Brain microvascular endothelial cell (primary cell): ENCODE results near the gene CR2.

Experiments
- DNase-seq: peaks from one replicate; pipeline ENCODE4 v3.0.0-alpha.2; 2020
- H3K27ac ChIP-seq: fragments of 250-450 bp; sonication (Bioruptor Pico); 2 replicates; pipeline ENCODE4 v1.5.1; 2020; ENCODE audit warnings: mild to moderate bottlenecking, moderate library complexity
- H3K27me3 ChIP-seq: fragments of 250-450 bp; sonication (Bioruptor Pico); replicated peaks from 2 replicates; pipeline ENCODE4 v1.5.1; 2020; ENCODE audit warnings: mild to moderate bottlenecking
- H3K36me3 ChIP-seq: fragments of 250-450 bp; sonication (Bioruptor Pico); replicated peaks from 2 replicates; pipeline ENCODE4 v1.5.1; 2020; ENCODE audit warnings: mild to moderate bottlenecking
- H3K4me3 ChIP-seq: 2 replicates; pipeline ENCODE4 v1.5.1; 2011; ENCODE audit warnings: low read depth, mild to moderate bottlenecking, control low read depth, low read length, moderate library complexity
- in situ Hi-C: cut with HindIII; loops from 2 replicates; pipeline ENCODE4 v1.10.0; 2017; ENCODE audit warnings: low sequenced_read_pairs, low pct_ligation_motif_present
- TF ChIP-seq, protein P1 (sequence below): IDR thresholded peaks from 2 replicates; pipeline ENCODE4 v1.5.1; 2011; ENCODE audit warnings: low read depth, mild to moderate bottlenecking, moderate library complexity, low read length, control low read depth, inconsistent platforms; ENCODE audit errors: missing control alignments

Gene CR2

DNA sequence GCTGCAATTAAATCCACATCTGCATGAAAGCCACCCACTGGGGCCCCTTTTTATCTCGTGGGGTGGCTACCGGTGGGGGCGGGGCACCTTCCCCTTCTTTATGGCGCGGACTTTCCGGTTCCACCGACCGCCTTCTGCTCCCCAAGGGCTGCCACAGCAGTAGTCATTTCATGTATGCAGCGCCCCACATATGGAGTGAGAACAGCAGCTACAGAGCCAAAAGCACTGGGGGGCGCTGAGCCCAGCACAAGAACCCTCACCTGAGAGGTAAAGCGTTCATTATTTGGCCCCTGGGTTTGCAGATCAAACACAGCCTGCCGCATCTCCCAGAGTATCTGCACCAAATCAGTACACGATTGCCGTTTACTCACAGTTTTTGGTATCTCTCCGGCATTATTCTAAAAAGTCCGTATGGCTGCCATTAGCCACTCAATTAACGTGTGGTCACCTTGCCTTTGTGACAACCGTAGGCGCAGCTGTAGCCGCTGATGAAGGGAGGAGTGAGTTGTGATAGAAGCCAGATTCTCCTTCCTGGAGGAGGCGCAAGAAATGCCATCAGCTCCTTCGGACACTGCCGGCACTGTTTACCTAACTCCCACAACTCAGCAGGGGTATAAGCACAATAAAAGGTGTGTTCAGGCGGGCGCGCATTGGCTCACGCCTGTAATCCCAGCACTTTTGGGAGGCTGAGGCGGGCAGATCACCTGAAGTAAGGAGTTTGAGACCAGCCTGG lies 30.4 kb upstream of the CR2 start:
- no peak for DNase-seq
- in situ Hi-C loops, result loop anchor here (25.0 kb wide), 1 partner anchor 336 kb away; the partner anchor contains the start of gene C4BPB
- TF ChIP-seq, protein P1, sequence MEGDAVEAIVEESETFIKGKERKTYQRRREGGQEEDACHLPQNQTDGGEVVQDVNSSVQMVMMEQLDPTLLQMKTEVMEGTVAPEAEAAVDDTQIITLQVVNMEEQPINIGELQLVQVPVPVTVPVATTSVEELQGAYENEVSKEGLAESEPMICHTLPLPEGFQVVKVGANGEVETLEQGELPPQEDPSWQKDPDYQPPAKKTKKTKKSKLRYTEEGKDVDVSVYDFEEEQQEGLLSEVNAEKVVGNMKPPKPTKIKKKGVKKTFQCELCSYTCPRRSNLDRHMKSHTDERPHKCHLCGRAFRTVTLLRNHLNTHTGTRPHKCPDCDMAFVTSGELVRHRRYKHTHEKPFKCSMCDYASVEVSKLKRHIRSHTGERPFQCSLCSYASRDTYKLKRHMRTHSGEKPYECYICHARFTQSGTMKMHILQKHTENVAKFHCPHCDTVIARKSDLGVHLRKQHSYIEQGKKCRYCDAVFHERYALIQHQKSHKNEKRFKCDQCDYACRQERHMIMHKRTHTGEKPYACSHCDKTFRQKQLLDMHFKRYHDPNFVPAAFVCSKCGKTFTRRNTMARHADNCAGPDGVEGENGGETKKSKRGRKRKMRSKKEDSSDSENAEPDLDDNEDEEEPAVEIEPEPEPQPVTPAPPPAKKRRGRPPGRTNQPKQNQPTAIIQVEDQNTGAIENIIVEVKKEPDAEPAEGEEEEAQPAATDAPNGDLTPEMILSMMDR, result no peak

DNA sequence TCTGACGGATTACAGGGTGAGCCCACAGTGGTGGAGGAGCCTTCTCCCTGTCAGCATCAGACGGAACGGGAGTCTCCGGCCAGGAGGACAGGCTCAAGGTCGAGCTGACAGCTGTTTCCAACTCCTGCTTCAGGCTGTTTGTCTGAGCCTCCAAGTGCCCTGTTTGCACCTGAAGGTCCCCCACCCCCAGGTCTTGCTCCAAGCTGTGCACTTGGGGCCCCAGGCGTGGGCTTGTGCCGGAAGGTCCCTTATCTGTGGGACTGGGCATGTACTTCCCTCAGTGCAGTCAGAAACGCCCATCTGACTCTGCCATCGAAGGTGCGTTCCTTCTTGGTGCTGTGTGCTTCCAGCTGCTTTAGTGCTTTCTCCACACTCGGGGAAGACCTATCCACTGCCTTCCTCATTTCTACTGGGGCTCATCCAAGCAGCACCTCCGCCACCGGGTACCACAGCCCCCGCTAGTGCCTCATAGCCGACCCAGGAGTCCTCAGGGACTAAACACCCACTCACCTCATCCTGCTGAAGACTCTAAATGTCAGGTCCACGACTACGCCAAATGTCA lies 29.5 kb upstream of the CR2 start:
- in situ Hi-C loops, result loop anchor here (25.0 kb wide), 1 partner anchor 337 kb away; the partner anchor contains the start of gene C4BPB

More for the DNA sequence above, 30.4 kb upstream of the CR2 start:
- no peak overlapping the region for H3K27ac ChIP-seq
- H3K27me3 ChIP-seq, result peaks cover 4% of the 10 kb centered on the region
- no peak overlapping the region for H3K4me3 ChIP-seq
- H3K36me3 ChIP-seq, result no peaks in the 10 kb centered on the region

DNA sequence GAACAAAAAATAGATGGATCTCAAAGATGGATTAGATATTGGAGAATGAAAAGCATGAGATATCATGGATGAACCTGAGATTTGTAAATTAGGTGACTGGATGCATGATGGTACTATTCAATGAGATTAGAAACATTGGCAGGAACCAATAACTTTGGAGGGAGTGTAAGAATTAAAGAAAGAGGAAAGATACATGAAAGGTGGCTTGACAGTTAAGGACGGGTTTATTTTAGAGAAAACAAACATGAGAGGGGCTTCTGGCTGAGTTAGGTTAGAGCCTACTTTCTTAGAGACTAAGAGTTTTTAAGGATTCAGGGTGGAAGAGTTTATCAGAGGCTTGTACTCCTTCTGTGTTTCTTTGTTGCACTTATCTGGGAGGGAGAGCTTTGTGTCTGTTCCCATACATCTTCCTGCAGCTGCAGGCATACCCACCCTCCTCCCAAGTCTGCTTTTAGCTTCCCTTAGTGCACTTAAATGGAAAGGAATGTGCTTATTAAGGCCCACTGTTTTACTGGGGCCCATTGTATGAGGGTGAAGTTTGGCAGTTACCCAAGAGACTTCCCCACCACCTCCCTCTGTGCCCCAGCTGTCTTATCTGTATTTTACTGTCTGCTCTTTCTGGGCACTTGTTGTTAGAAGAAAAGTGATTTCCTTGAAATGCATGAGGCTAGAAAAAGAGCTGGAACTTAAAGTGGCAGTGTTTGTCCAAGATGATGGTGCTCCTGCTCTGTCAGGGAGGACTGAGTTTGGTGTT lies 26.1 kb upstream of the CR2 start:
- peaks cover 3% of the 10 kb centered on the region for H3K27me3 ChIP-seq
- H3K27ac ChIP-seq, result no peak overlapping the region
- DNase-seq, result no peak
- no peak overlapping the region for H3K4me3 ChIP-seq
- TF ChIP-seq, protein P1, result no peak
- H3K36me3 ChIP-seq, result no peaks in the 10 kb centered on the region
- in situ Hi-C loops, result no loop called here

More for the DNA sequence above, 29.5 kb upstream of the CR2 start:
- H3K27ac ChIP-seq, result no peak overlapping the region
- H3K27me3 ChIP-seq, result peaks cover 3% of the 10 kb centered on the region
- TF ChIP-seq, protein P1, result no peak
- H3K36me3 ChIP-seq, result no peaks in the 10 kb centered on the region
- no peak overlapping the region for H3K4me3 ChIP-seq
- DNase-seq, result no peak

DNA sequence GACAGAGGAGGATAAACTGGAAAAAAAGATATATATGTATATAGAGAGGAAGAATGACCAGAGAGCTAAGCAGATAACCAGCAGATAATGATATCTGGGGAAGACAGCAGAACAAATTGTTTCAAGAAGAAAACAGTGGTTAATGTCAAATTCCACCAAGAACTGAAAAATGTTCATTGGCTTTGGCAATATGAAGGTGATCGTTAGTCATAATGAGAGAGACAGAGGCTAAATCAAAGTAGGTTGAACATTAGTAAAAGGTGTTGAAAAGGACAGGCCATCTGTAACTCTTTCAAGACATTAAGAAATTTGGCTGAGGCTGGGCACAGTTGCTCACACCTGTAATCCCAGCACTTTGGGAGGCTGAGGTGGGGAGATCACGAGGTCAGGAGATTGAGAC lies 25.3 kb upstream of the CR2 start:
- in situ Hi-C loops, result no loop called here
- peaks cover under 1% of the 10 kb centered on the region for H3K27me3 ChIP-seq
- H3K36me3 ChIP-seq, result no peaks in the 10 kb centered on the region
- TF ChIP-seq, protein P1, result no peak
- H3K27ac ChIP-seq, result no peak overlapping the region
- H3K4me3 ChIP-seq, result no peak overlapping the region
- no peak for DNase-seq

DNA sequence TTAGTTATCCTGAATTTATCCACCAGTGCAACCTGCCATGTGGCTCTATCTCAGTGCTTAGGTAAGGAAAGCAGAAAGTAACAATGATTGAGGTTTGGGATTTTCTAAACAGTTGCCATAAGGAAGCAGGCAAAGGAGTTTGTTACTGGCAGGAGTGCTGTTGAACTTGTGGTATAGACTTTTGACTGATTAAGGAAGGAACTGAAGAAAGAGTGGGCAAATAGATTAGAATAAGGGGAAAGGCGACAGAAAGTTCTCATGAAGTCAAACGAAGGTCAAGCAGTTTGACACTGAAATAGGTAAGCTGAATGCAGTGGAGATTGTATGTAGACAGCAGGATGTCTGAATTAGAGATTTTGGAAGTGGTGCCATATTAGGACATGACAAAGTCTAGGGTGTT lies 24.2 kb upstream of the CR2 start:
- no peak overlapping the region for H3K4me3 ChIP-seq
- H3K36me3 ChIP-seq, result no peaks in the 10 kb centered on the region
- TF ChIP-seq, protein P1, result no peak
- H3K27me3 ChIP-seq, result no peaks in the 10 kb centered on the region
- in situ Hi-C loops, result no loop called here
- no peak for DNase-seq
- H3K27ac ChIP-seq, result no peak overlapping the region
